LHCN-M2 (cell line): Measurements from ENCODE around the gene OR8S1. TPM values are rescaled to one million over a fixed set of nuclear protein-coding genes. Genes with fewer than 3 reads are reported as not detected.

Experiments
- DNase-seq: peaks from one replicate; pipeline ENCODE4 v3.0.0-alpha.2; 2012; ENCODE audit warnings: low read depth
- total RNA-seq: library from RNA; depleted of rRNA; stranded (reverse); fragments of >200 nt; gene quantifications from 2 replicates; pipeline ENCODE4 v1.2.3, GENCODE V29; 2014; rRNA removed

OR8S1 gene
- total RNA-seq, 1 experiment from 2014 or later = not detected

DNA sequence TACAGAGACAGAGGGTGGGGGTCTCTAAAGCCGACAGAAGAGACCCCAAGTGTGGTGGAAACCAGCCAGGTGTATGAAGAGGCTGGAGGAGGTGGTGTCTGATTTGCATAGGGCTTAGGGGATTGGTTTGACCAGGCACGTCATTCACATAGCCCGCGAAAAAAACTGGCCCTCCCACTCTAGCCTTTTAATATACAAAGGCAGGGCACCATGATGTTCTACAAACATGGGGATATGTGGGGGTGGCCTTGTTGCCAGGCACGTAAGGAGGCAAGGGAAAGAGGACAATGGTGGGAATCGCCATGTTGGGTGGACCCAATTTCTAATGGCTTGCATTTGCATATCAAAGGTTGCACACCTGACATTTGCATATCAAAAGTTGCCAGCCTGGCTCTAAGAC lies 31.2 kb downstream of the OR8S1 start:
- no peak for DNase-seq

DNA sequence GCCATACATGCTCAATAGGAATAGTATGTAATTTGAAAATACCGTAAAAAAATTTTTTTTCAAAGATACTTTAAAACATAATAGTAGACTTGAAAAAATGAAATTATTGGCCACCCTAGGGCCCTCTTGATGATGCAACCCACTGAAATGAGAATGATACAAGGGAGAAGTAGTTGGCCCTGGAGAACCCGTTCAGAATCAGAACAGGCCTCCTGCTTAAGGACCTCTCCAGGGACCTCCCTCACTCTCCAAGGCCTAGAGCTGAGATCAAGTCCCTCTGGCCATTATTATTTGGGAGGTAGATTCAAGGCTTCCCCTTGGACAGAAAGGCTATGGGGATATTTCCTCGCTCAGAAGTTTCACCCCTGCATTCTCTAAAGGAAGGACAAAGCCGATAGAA lies 32.5 kb downstream of the OR8S1 start:
- DNase-seq = no peak

DNA sequence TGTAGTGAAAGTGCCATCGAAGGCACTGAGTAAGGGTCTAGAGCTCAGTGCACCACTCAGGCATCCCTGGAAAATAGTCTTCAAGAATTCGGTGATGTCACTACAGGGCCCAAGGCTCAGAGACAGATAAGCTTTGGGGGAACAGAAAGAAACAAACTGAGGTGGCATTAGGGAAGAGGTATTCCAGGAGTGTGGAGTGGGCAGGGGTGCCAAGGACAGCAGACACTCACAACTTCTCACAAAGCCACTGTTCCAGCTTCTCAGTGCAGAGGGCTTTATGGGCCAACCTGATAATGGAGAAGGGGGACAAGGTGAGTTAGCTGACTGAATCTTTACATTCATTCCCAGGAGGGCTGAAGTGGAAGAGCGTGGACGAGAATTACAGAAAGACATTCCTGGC lies 42.3 kb downstream of the OR8S1 start:
- no peak for DNase-seq

DNA sequence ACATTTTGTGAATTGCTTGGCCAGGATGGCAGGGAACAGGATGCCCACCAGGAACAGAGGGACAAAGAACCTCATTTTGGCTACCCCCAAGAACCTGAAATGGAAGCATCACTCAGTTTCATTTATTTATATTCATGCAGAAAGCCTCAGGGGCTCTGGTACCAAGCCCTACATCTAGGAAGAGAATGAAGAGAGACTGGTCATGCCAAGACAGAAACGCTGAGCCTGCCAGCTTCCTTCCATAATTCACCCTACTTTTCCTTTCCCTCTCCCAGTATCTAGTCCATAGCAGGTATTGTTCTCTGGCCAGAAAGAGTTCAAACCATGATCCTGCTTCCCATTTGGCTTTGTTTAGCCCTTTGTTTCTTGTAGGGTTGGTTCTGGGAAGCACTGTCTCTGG lies 44.5 kb downstream of the OR8S1 start, which contains the start of gene LALBA:
Gene LALBA (minus strand): TSS at position 101 of the 400 bp plus-strand sequence. CDS start 26 bp downstream, at position 75.
- no peak for DNase-seq

DNA sequence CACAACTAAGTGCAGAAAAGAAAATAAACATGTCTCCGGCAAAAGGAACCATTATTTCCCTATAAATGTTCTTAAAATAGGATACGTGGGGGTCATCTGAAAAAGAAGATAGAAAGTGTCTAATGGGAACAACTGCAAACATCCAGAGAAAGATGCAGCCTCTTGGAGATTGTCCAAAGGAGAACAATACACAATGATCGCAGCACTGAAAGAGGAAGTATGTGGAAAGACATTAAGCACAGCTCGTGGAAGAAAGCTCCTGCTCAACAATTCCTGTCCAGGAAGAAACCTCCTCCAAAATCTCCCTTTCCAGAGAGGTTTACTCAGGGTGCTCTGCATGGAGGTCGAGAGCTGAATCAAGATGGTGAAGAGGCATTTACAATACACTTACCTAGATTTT lies 46.9 kb downstream of the OR8S1 start:
- DNase-seq = no peak

Other genes with a start within 250 kb of the OR8S1 start
- gene ZNF641, start 174.7 kb upstream of the OR8S1 start, total RNA-seq = 3.2 and 4.0 TPM in 2 replicates
- gene ANP32D, start 53.1 kb upstream of the OR8S1 start, total RNA-seq = not detected in 2 replicates
- gene C12orf54, start 43.1 kb upstream of the OR8S1 start, total RNA-seq = not detected in 2 replicates
- gene LALBA, start 44.4 kb downstream of the OR8S1 start, total RNA-seq = not detected in 2 replicates
- 36.9 and 44.9 TPM in 2 replicates for gene KANSL2, start 156.6 kb downstream of the OR8S1 start, total RNA-seq
- 25.2 and 40.9 TPM in 2 replicates for gene CCNT1, start 191.1 kb downstream of the OR8S1 start, total RNA-seq